Liver (tissue), 3 donors: ENCODE data around the gene CAV1.

Experiments
- GABPA ChIP-seq, 2 donors: IDR thresholded peaks in 1 of 2; conservative IDR thresholded peaks in 1 of 2; 2 replicates each; pipeline ENCODE4 v1.6.1; 2016; ENCODE audit warnings: antibody characterized with exemption in 2 of 2, mild to moderate bottlenecking in 1 of 2, moderate library complexity in 1 of 2
- JUND ChIP-seq, 2 donors: IDR thresholded peaks; 2 replicates each; pipeline ENCODE4 v1.6.1; 2016; ENCODE audit warnings: antibody characterized with exemption in 2 of 2
- NR2F2 ChIP-seq: IDR thresholded peaks from 2 replicates; pipeline ENCODE4 v1.6.1; 2016; ENCODE audit warnings: antibody characterized with exemption
- RAD21 ChIP-seq, 2 donors: IDR thresholded peaks; 2 replicates each; pipeline ENCODE4 v1.6.1; 2016; ENCODE audit warnings: antibody characterized with exemption in 2 of 2, mild to moderate bottlenecking in 2 of 2
- RXRA ChIP-seq, 2 donors: IDR thresholded peaks; 2 replicates each; pipeline ENCODE4 v1.6.1; 2017 to 2018; ENCODE audit warnings: antibody characterized with exemption in 2 of 2, mild to moderate bottlenecking in 1 of 2
- SP1 ChIP-seq: IDR thresholded peaks from 2 replicates; pipeline ENCODE4 v1.6.1; 2018; ENCODE audit warnings: antibody characterized with exemption, mild to moderate bottlenecking
- YY1 ChIP-seq: IDR thresholded peaks from 2 replicates; pipeline ENCODE4 v1.6.1; 2016; ENCODE audit warnings: antibody characterized with exemption, mild to moderate bottlenecking
- TF ChIP-seq, protein P1 (sequence below): fragments of 150-350 bp; IDR thresholded peaks from 2 replicates; pipeline ENCODE4 v1.5.1; 2017; ENCODE audit warnings: improper control_type of control experiment, low read depth, low read length; ENCODE audit not compliant: missing input control
- TF ChIP-seq, protein P2 (sequence below): IDR thresholded peaks from 2 replicates; pipeline ENCODE4 v1.6.1; 2016; ENCODE audit warnings: antibody characterized with exemption
- TF ChIP-seq, protein P3 (sequence below): IDR thresholded peaks from 2 replicates; pipeline ENCODE4 v1.6.1; 2016; ENCODE audit warnings: antibody characterized with exemption
- TF ChIP-seq, protein P4 (sequence below): IDR thresholded peaks from 2 replicates; pipeline ENCODE4 v1.6.1; 2016; ENCODE audit warnings: antibody characterized with exemption
- donor health status: healthy.
- donor health status: healthy.

DNA sequence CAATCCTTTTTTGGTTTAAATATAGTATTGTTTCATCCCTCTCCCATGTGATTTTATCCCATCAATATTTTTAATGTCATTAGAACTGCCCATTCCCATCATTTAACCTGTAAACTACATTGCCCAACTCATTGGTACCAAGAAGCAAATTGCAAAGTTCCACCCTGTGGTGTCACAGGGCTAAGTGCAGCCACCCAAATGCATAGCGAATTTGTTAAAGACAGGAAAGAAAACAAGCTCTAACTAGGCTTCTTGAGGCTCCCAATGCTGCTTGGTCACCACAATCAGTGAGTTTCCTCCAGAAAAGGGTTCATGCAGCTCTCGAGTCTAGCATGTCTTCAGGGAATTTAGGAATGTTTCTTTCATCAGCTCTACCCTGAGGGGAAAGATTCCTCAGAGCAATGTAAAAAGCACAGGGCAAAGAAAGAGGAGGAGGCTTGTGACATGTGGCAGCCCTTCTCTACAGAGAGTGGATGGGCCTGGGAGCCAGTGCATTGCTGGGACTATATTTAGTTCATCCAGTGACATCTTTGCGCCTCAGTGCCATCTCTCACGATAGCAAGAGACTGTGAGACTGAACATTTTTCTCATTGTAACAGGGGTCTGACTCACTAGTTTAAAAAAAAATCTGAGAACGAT is 58.1 kb downstream of the CAV1 start:
- TF ChIP-seq YY1, result no peak
- TF ChIP-seq, protein P1, sequence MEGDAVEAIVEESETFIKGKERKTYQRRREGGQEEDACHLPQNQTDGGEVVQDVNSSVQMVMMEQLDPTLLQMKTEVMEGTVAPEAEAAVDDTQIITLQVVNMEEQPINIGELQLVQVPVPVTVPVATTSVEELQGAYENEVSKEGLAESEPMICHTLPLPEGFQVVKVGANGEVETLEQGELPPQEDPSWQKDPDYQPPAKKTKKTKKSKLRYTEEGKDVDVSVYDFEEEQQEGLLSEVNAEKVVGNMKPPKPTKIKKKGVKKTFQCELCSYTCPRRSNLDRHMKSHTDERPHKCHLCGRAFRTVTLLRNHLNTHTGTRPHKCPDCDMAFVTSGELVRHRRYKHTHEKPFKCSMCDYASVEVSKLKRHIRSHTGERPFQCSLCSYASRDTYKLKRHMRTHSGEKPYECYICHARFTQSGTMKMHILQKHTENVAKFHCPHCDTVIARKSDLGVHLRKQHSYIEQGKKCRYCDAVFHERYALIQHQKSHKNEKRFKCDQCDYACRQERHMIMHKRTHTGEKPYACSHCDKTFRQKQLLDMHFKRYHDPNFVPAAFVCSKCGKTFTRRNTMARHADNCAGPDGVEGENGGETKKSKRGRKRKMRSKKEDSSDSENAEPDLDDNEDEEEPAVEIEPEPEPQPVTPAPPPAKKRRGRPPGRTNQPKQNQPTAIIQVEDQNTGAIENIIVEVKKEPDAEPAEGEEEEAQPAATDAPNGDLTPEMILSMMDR, result no peak
- no peak for TF ChIP-seq RAD21 (IDR thresholded peaks at IDR 0.05)
- no peak for TF ChIP-seq NR2F2
- TF ChIP-seq RXRA (IDR thresholded peaks at IDR 0.05), result no peak
- TF ChIP-seq JUND (IDR thresholded peaks at IDR 0.05), result no peak
- no peak for TF ChIP-seq SP1
- TF ChIP-seq, protein P2, sequence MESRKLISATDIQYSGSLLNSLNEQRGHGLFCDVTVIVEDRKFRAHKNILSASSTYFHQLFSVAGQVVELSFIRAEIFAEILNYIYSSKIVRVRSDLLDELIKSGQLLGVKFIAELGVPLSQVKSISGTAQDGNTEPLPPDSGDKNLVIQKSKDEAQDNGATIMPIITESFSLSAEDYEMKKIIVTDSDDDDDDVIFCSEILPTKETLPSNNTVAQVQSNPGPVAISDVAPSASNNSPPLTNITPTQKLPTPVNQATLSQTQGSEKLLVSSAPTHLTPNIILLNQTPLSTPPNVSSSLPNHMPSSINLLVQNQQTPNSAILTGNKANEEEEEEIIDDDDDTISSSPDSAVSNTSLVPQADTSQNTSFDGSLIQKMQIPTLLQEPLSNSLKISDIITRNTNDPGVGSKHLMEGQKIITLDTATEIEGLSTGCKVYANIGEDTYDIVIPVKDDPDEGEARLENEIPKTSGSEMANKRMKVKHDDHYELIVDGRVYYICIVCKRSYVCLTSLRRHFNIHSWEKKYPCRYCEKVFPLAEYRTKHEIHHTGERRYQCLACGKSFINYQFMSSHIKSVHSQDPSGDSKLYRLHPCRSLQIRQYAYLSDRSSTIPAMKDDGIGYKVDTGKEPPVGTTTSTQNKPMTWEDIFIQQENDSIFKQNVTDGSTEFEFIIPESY, result no peak
- TF ChIP-seq GABPA (IDR thresholded peaks at IDR 0.05 in 1 of 2, conservative IDR thresholded peaks at IDR 0.05 in 1 of 2), result no peak
- TF ChIP-seq, protein P3, sequence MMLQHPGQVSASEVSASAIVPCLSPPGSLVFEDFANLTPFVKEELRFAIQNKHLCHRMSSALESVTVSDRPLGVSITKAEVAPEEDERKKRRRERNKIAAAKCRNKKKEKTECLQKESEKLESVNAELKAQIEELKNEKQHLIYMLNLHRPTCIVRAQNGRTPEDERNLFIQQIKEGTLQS, result no peak
- TF ChIP-seq, protein P4, sequence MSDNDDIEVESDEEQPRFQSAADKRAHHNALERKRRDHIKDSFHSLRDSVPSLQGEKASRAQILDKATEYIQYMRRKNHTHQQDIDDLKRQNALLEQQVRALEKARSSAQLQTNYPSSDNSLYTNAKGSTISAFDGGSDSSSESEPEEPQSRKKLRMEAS, result no peak
